ENCODE results near the gene INKA2. TPM values are rescaled to one million over a fixed set of nuclear protein-coding genes. Genes with fewer than 3 reads are reported as not detected.

INKA2 gene
- total RNA-seq, 4 donors from 2014 or later, result 0.51 to 16.4 (median 6.4) TPM; not detected in 1

- Histone ChIP-seq H3K27ac (no peak overlapping the region), H3K36me3 (no peaks in the 10 kb centered on the region), H3K4me3 (no peak overlapping the region), H3K27me3 (no peaks in the 10 kb centered on the region), H3K4me1 (no peaks in the 10 kb centered on the region), H3K9me3 (no peaks in the 10 kb centered on the region)
- DNase-seq, result no peak
- no peak for TF ChIP-seq CTCF (IDR thresholded peaks at IDR 0.05)
- TF ChIP-seq POLR2A (IDR thresholded peaks at IDR 0.05), result no peak
- intact Hi-C loops (cut with DNase I; ENCODE audit: low total_unique reads), result no loop called here
Measured at GRCh38 chr1:111723091-111723806, 15.9 kb downstream of the INKA2 start.

- no peak overlapping the region for H3K27ac ChIP-seq
- H3K9me3 ChIP-seq, result no peaks in the 10 kb centered on the region
- intact Hi-C loops (cut with DNase I; ENCODE audit: low total_unique reads), result no loop called here
- no peak overlapping the region for H3K4me3 ChIP-seq
- H3K4me1 ChIP-seq, result no peaks in the 10 kb centered on the region
- DNase-seq, result no peak
- no peak for TF ChIP-seq CTCF (IDR thresholded peaks at IDR 0.05)
- no peak for TF ChIP-seq POLR2A (IDR thresholded peaks at IDR 0.05)
- H3K27me3 ChIP-seq, result no peaks in the 10 kb centered on the region
- H3K36me3 ChIP-seq, result no peaks in the 10 kb centered on the region
Measured at GRCh38 chr1:111720977-111721786, 18.0 kb downstream of the INKA2 start.

- Histone ChIP-seq H3K9me3 (no peaks in the 10 kb centered on the region), H3K4me3 (no peak overlapping the region), H3K27ac (peak overlapping the region in 1 of 2 donors; percentile 11), H3K36me3 (no peaks in the 10 kb centered on the region), H3K4me1 (no peaks in the 10 kb centered on the region), H3K27me3 (no peaks in the 10 kb centered on the region)
- no peak for DNase-seq
- intact Hi-C loops (cut with DNase I; ENCODE audit: low total_unique reads), result no loop called here
- no peak for TF ChIP-seq CTCF (IDR thresholded peaks at IDR 0.05)
- TF ChIP-seq POLR2A (IDR thresholded peaks at IDR 0.05), result no peak
Measured at GRCh38 chr1:111720274-111720976, 18.8 kb downstream of the INKA2 start.

GRCh38 chr1:111719674-111720132 is 19.5 kb downstream of the INKA2 start:
- no peak for TF ChIP-seq POLR2A (IDR thresholded peaks at IDR 0.05)
- TF ChIP-seq CTCF (IDR thresholded peaks at IDR 0.05), result no peak
- Histone ChIP-seq H3K27me3 (no peaks in the 10 kb centered on the region), H3K4me1 (no peaks in the 10 kb centered on the region), H3K27ac (no peak overlapping the region), H3K36me3 (no peaks in the 10 kb centered on the region), H3K9me3 (no peaks in the 10 kb centered on the region), H3K4me3 (no peak overlapping the region)
- intact Hi-C loops (cut with DNase I; ENCODE audit: low total_unique reads), result no loop called here
- DNase-seq, result peak in 1 of 2 donors; percentile 47
